K562 (cell line): ENCODE data around the gene DOCK8. TPM values are rescaled to one million over a fixed set of nuclear protein-coding genes. Genes with fewer than 3 reads are reported as not detected.

Experiments used
- ATF3 ChIP-seq, 2 experiments: fragments of 450-650 bp in 1 of 2; sonication (generic) in 1 of 2; formaldehyde crosslinking in 1 of 2; IDR thresholded peaks in 1 of 2; conservative IDR thresholded peaks in 1 of 2; 2 replicates each; pipeline versions ENCODE4 v1.6.1 to v1.8.1; 2016 to 2023; ENCODE audit warnings: mild to moderate bottlenecking in 2 of 2, moderate library complexity in 2 of 2, inconsistent platforms in 1 of 2, missing genetic modification reagents in 1 of 2
- HES1 ChIP-seq: fragments of 450-650 bp; IDR thresholded peaks from 2 replicates; pipeline ENCODE4 v1.6.1; 2016; ENCODE audit warnings: low read depth, mild to moderate bottlenecking, moderate library complexity
- HIVEP1 ChIP-seq: fragments of 250-450 bp; sonication (Bioruptor Pico); IDR thresholded peaks from 2 replicates; pipeline ENCODE4 v1.4.0; 2020; ENCODE audit warnings: mild to moderate bottlenecking
- JUN ChIP-seq, 2 experiments: sonication (generic) in 1 of 2; formaldehyde crosslinking in 1 of 2; IDR thresholded peaks; 2 replicates each; pipeline versions ENCODE4 v1.6.1 to v1.8.0; 2012 to 2022; ENCODE audit warnings: borderline replicate concordance in 2 of 2, mild to moderate bottlenecking in 2 of 2, improper control_type of control experiment in 1 of 2, low read depth in 1 of 2, low read length in 1 of 2, missing genetic modification reagents in 1 of 2
- JUND ChIP-seq, 2 experiments: IDR thresholded peaks; 2 replicates in 1 of 2; 3 replicates in 1 of 2; pipeline ENCODE4 v1.6.1; 2011; ENCODE audit warnings: borderline replicate concordance in 2 of 2, low read depth in 2 of 2, low read length in 2 of 2, improper control_type of control experiment in 1 of 2, missing biosample characterization in 1 of 2, missing genetic modification characterization in 1 of 2, missing genetic modification reagents in 1 of 2
- KLF6 ChIP-seq: fragments of 250-450 bp; sonication (Bioruptor Pico); IDR thresholded peaks from 2 replicates; pipeline ENCODE4 v1.4.0; 2020; ENCODE audit warnings: mild to moderate bottlenecking, moderate library complexity, borderline replicate concordance
- NFE2 ChIP-seq: IDR thresholded peaks from 2 replicates; pipeline ENCODE4 v1.6.1; 2014; ENCODE audit warnings: antibody characterized with exemption, low read depth
- PKNOX1 ChIP-seq: fragments of 450-650 bp; IDR thresholded peaks from 2 replicates; pipeline ENCODE4 v1.6.1; 2016
- TEAD4 ChIP-seq, 2 experiments: sonication (generic) in 1 of 2; formaldehyde crosslinking in 1 of 2; IDR thresholded peaks; 2 replicates each; pipeline versions ENCODE4 v1.6.1 to v1.8.0; 2012 to 2022; ENCODE audit warnings: borderline replicate concordance in 1 of 2, inconsistent platforms in 1 of 2, low read length in 1 of 2, mild to moderate bottlenecking in 1 of 2, missing genetic modification reagents in 1 of 2
- ZBTB40 ChIP-seq, 2 experiments: fragments of 450-650 bp in 1 of 2; sonication (generic) in 1 of 2; formaldehyde crosslinking in 1 of 2; IDR thresholded peaks; 2 replicates each; pipeline versions ENCODE4 v1.7.1 to v1.9.0; 2016 to 2022; ENCODE audit warnings: inconsistent platforms in 1 of 2, mild to moderate bottlenecking in 1 of 2, missing genetic modification reagents in 1 of 2
- ZFP36 ChIP-seq: fragments of 150-350 bp; IDR thresholded peaks from 2 replicates; pipeline ENCODE4 v1.6.1; 2018; ENCODE audit warnings: low read length, low read depth; ENCODE audit not compliant: partially characterized antibody
- polyA plus RNA-seq, 8 experiments: library from polyadenylated mRNA; depleted of rRNA in 4 of 8; stranded (reverse) in 5 of 8; unstranded in 3 of 8; fragments of >200 nt; fragmentation: Nextera tagmentation in 2 of 8; fragmentation: Illumina TruSeq in 1 of 8; extraction: Ambion mirVana in 2 of 8; extraction: Trizol in 1 of 8; gene quantifications; 2 replicates each; pipeline versions ENCODE4 v1.2.1 to v1.2.3, GENCODE V29; 2011 to 2014; ENCODE audit warnings: inconsistent platforms in 1 of 8, missing spikeins in 1 of 8
- total RNA-seq, 7 experiments: library from RNA; depleted of rRNA in 6 of 7; stranded (reverse); fragments of >200 nt in 6 of 7; fragmentation: Illumina TruSeq in 2 of 7; extraction: Trizol in 2 of 7; gene quantifications; 2 replicates each; pipeline versions ENCODE4 v1.2.1 to v1.2.3, GENCODE V29; 2011 to 2021; ENCODE audit warnings: low replicate concordance in 1 of 7

The DOCK8 gene
- total and polyA plus RNA-seq, 9 of the 15 experiments (the other 6 are each of a cell fraction or from before 2014, with no cell fraction given), result 14.4 to 53.8 (median 25.1) TPM

- TF ChIP-seq PKNOX1 (peak; percentile 29; the same call in 1 of the 2 replicates), JUND (IDR thresholded peaks at IDR 0.05; ENCODE audit: borderline replicate concordance, low read depth, low read length) (peak; percentile 58; the same call in 1 of the 2 replicates), JUND (tag; IDR thresholded peaks at IDR 0.05; ENCODE audit: borderline replicate concordance, low read depth, low read length) (peak; percentile 50; the same call in 1 of the 3 replicates), HIVEP1 (CRISPR knock-in tag) (no peak), JUN (IDR thresholded peaks at IDR 0.05; ENCODE audit: borderline replicate concordance, low read depth, low read length) (0 out of 2 replicates have a peak, but pooled peaks have one; percentile 45), JUN (CRISPR knock-in tag; IDR thresholded peaks at IDR 0.05; ENCODE audit: borderline replicate concordance) (no peak), HES1 (no peak), ZFP36 (no peak), NFE2 (peak; percentile 23; the same call in 1 of the 2 replicates), ATF3 (IDR thresholded peaks at IDR 0.05) (peak; percentile 46; the same call in 1 of the 2 replicates), ATF3 (CRISPR knock-in tag; conservative IDR thresholded peaks at IDR 0.05) (no peak), KLF6 (CRISPR knock-in tag) (0 out of 2 replicates have a peak, but pooled peaks have one; percentile 36), TEAD4 (IDR thresholded peaks at IDR 0.05; ENCODE audit: low read length) (peak; percentile 29; the same call in 1 of the 2 replicates), TEAD4 (CRISPR knock-in tag; IDR thresholded peaks at IDR 0.05; ENCODE audit: borderline replicate concordance) (no peak), ZBTB40 (IDR thresholded peaks at IDR 0.05) (no peak), ZBTB40 (CRISPR knock-in tag; IDR thresholded peaks at IDR 0.05) (no peak)
Measured at GRCh38 chr9:249025-249424, 34.4 kb downstream of the DOCK8 start (continued).
